Bronchus fibroblast of lung (primary cell): ENCODE data around the gene ANGPTL5. TPM values are rescaled to one million over a fixed set of nuclear protein-coding genes. Genes with fewer than 3 reads are reported as not detected.

Source experiments
- total RNA-seq: library from RNA; depleted of rRNA; stranded (reverse); fragments of >200 nt; gene quantifications from 2 replicates; pipeline ENCODE4 v1.2.3, GENCODE V29; 2015

The ANGPTL5 gene
- not detected in 2 replicates for total RNA-seq

GRCh38 chr11:101916422-101916821 lies at the start of gene ANGPTL5:
Gene ANGPTL5 (minus strand): TSS chr11:101916522. CDS start chr11:101907909, 8,613 bp downstream.

GRCh38 chr11:101914738-101915426 lies 1.4 kb downstream of the ANGPTL5 start, which contains the start of gene CEP126:
Gene CEP126 (plus strand): TSS chr11:101915010. CDS start chr11:101915285, 275 bp downstream.

Other genes starting within 250 kb of the ANGPTL5 start
- gene CEP126, start 1.5 kb downstream of the ANGPTL5 start, total RNA-seq: 0.89 and 1.3 TPM in 2 replicates
- 1.5 and 3.3 TPM in 2 replicates for gene CFAP300, start 130.9 kb upstream of the ANGPTL5 start, total RNA-seq
- gene YAP1, start 193.9 kb upstream of the ANGPTL5 start, total RNA-seq: 98.7 and 112 TPM in 2 replicates